DOHH2 (cell line): ENCODE results near the gene HOXA6.

ENCODE experiments used
- H3F3A ChIP-seq: fragments of 200-600 bp; sonication (generic), shearing (Covaris generic); 2 replicates; pipeline ENCODE4 v1.6.0; 2016; ENCODE audit warnings: antibody characterized with exemption, mild to moderate bottlenecking; ENCODE audit not compliant: control insufficient read depth, insufficient read depth
- H3K27ac ChIP-seq: fragments of 200-600 bp; sonication (generic); 2 replicates; pipeline ENCODE4 v1.5.1; 2014; ENCODE audit warnings: low read depth, mild to moderate bottlenecking, low read length, moderate library complexity
- H3K27me3 ChIP-seq: fragments of 200-600 bp; sonication (generic); 2 replicates; pipeline ENCODE4 v1.6.1; 2014; ENCODE audit warnings: mild to moderate bottlenecking, low read length, mixed read lengths; ENCODE audit not compliant: control insufficient read depth
- H3K36me3 ChIP-seq: fragments of 200-600 bp; sonication (generic); 2 replicates; pipeline ENCODE4 v1.6.1; 2014; ENCODE audit warnings: mild to moderate bottlenecking, low read length, moderate library complexity, mixed read lengths; ENCODE audit not compliant: control insufficient read depth
- H3K4me1 ChIP-seq: fragments of 200-600 bp; sonication (generic); 2 replicates; pipeline ENCODE4 v1.6.1; 2014; ENCODE audit warnings: mild to moderate bottlenecking, low read length, mixed read lengths; ENCODE audit not compliant: control insufficient read depth
- H3K4me2 ChIP-seq: fragments of 200-600 bp; sonication (generic); 2 replicates; pipeline ENCODE4 v1.6.0; 2014; ENCODE audit warnings: mild to moderate bottlenecking, low read length, moderate library complexity
- H3K4me3 ChIP-seq: fragments of 200-600 bp; sonication (generic); 2 replicates; pipeline ENCODE4 v1.5.1; 2014; ENCODE audit warnings: mild to moderate bottlenecking, low read length, mixed read lengths
- H3K79me2 ChIP-seq: fragments of 200-600 bp; sonication (generic); 2 replicates; pipeline ENCODE4 v1.6.1; 2014; ENCODE audit warnings: mild to moderate bottlenecking, low read length, mixed read lengths; ENCODE audit not compliant: control insufficient read depth
- H3K9me2 ChIP-seq: fragments of 200-600 bp; sonication (generic); replicated peaks from 2 replicates; pipeline ENCODE4 v1.6.1; 2014; ENCODE audit warnings: mild to moderate bottlenecking, low read length, mixed read lengths; ENCODE audit not compliant: control insufficient read depth
- H3K9me3 ChIP-seq: fragments of 200-600 bp; sonication (generic); 2 replicates; pipeline ENCODE4 v1.6.1; 2014; ENCODE audit warnings: antibody characterized with exemption, low read length, mixed read lengths; ENCODE audit not compliant: control insufficient read depth, insufficient read depth
- H4K20me1 ChIP-seq: fragments of 200-600 bp; sonication (generic); 2 replicates; pipeline ENCODE4 v1.6.0; 2014; ENCODE audit warnings: low read depth, mild to moderate bottlenecking, antibody characterized with exemption, low read length, moderate library complexity; ENCODE audit not compliant: control insufficient read depth, insufficient read depth
- CTCF ChIP-seq: fragments of 200-600 bp; sonication (generic); IDR thresholded peaks from one replicate; pipeline ENCODE4 v1.5.1; 2014; ENCODE audit warnings: antibody characterized with exemption, mild to moderate bottlenecking, low read depth, low read length; ENCODE audit not compliant: poor library complexity, severe bottlenecking
- EZH2phosphoT487 ChIP-seq: fragments of 200-600 bp; sonication (generic); IDR thresholded peaks from 2 replicates; pipeline ENCODE4 v1.6.1; 2017; ENCODE audit warnings: borderline replicate concordance, mild to moderate bottlenecking, antibody characterized with exemption, low read length, moderate library complexity, mixed read lengths

The HOXA6 gene

DNA sequence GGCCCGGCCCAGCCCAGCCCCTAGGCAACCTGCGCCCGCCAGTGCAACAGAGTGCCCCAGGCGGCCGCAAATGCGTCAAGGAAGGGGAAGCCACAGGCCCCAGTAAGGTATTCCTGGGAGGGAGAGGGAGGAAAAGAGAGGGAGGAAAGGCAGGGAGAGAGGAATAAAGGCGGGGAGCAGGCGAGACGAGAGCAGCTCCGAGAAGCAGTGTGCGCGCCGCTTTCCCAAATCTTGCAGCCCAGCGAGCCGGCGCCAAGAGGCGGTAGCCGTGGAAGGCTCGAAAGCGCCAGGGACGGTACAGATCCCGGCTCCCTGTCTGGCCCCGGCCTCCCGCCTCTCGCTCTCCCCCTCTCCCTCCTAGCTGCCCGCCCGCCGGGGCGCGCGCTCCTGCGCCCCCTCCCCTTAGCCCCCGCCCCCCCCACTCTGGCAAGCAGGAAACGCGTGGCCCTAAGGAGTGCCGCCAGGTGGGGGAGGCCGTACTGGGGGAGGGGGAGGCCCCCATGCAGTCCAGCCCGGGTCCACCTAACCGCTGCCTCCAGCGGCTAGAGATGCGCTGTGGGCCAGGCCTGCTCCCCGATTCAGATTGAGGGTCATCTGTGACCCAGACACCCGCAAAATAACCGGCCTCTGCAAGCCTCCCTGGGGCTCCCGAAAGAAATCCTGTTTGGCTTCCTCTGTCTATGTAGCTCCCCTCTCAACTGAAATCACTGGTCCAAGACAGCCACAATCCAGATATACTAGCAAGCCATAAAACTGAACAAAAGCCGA, 22.3 kb upstream of the HOXA6 start:
- Histone ChIP-seq H4K20me1 (peaks cover 5% of the 10 kb centered on the region; the same call in 1 of the 2 replicates), H3K4me1 (peaks cover 13% of the 10 kb centered on the region), H3K79me2 (no peaks in the 10 kb centered on the region), H3K4me2 (no peak overlapping the region), H3K27me3 (peaks cover 90% of the 10 kb centered on the region), H3K36me3 (no peaks in the 10 kb centered on the region), H3F3A (peaks cover 10% of the 10 kb centered on the region), H3K27ac (no peak overlapping the region), H3K9me3 (no peaks in the 10 kb centered on the region), H3K4me3 (no peak overlapping the region), H3K9me2 (no peaks in the 10 kb centered on the region)
- TF ChIP-seq EZH2phosphoT487 (peak; percentile 46), CTCF (no peak)

DNA sequence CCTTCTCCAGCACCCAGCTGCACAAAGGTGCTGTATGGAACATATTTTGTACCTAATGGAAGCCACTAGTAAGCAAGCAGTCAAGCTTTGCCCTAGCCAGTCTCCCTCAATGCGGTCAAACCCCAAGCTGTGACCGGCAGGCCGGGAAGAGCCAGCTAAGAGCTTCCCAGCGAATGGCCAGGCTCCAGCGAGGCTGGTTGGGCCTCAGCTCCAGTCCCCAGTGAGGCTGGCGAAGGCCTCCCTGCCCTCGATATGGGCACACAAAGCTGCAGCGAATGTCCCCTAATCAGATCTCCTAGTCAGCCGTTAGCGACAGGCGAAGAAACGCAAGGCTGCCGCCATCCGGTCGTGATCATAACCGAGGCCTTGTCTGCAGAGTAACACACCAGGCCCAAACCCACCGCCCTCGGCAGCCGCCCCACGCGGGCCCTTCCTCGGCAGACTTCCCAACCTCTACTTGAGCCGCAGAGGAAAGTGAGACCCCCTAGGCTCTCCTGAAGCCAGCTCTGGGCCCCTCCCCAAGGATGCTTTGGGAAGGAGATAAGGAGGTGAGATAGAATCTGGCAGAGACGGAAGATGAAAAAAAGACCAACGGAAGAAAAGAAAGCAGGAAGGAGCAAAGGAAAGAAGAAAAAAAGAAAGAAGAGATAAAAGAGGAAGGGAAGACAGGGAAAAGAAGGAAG, 20.8 kb upstream of the HOXA6 start:
- Histone ChIP-seq H3K9me3 (no peaks in the 10 kb centered on the region), H3K27ac (no peak overlapping the region), H3K79me2 (no peaks in the 10 kb centered on the region), H3K4me3 (no peak overlapping the region), H3K4me1 (peaks cover 7% of the 10 kb centered on the region), H3K9me2 (no peaks in the 10 kb centered on the region), H3K36me3 (no peaks in the 10 kb centered on the region), H3K27me3 (peaks cover 90% of the 10 kb centered on the region), H3F3A (peaks cover 10% of the 10 kb centered on the region), H4K20me1 (peaks cover 5% of the 10 kb centered on the region; the same call in 1 of the 2 replicates), H3K4me2 (no peak overlapping the region)
- TF ChIP-seq EZH2phosphoT487 (no peak; the same call in 1 of the 2 replicates), CTCF (no peak)

DNA sequence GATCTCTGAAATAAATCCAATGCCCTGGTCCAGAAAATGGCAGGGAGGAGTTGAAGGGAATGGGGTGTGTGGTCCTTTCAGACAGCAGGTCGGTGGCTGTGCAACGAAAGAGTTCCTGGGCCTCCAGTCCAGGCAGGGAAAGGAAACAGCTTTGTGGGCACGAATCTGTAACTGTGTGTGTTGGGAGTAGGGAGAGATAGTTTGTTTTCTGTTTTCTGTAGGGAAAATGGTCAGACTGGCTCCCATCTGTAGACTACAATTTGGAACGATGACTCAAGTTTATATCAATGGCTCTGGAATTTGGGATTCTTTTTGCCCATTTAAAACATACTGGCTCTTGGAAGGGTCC, 20.3 kb upstream of the HOXA6 start:
- no peak overlapping the region for H3K4me3 ChIP-seq
- no peak overlapping the region for H3K27ac ChIP-seq
- H3K9me3 ChIP-seq, result no peaks in the 10 kb centered on the region
- H3K4me2 ChIP-seq, result no peak overlapping the region
- no peaks in the 10 kb centered on the region for H3K79me2 ChIP-seq
- peaks cover 2% of the 10 kb centered on the region for H3K4me1 ChIP-seq
- peaks cover 10% of the 10 kb centered on the region for H3F3A ChIP-seq
- no peaks in the 10 kb centered on the region for H3K36me3 ChIP-seq
- H3K27me3 ChIP-seq, result peaks cover 85% of the 10 kb centered on the region
- no peak for TF ChIP-seq EZH2phosphoT487
- TF ChIP-seq CTCF, result no peak
- H4K20me1 ChIP-seq, result peaks cover 5% of the 10 kb centered on the region; the same call in 1 of the 2 replicates
- H3K9me2 ChIP-seq, result no peaks in the 10 kb centered on the region
